K562 (cell line): ENCODE measurements around the gene PPP1CA. TPM values are rescaled to one million over a fixed set of nuclear protein-coding genes. Genes with fewer than 3 reads are reported as not detected.
A peak's percentile ranks its signal among the peaks of the same experiment; 100 is the strongest.

ENCODE experiments used
- ATAC-seq: fragments of 200-7000 bp; cut with Tn5 transposase; 3 replicates; pipeline ENCODE4 v1.9.1; 2020; ENCODE audit warnings: moderate library complexity
- BruUV-seq: library from RNA; stranded (reverse); fragments of 400-500 nt; replicated peaks from 2 replicates; lab custom pipeline; 2021; lab: Mats Ljungman, UMichigan
- CTCF ChIA-PET: fragments of 300-600 bp; formaldehyde crosslinking; extraction: SDS; loops from one replicate; lab custom pipeline; 2021; ENCODE audit warnings: low intra/inter-chr PET ratio; lab: Yijun Ruan, JAX
- POLR2A ChIA-PET: fragments of 300-600, 350-650 bp; sonication (Branson Sonifier 250); formaldehyde crosslinking; extraction: SDS; loops from one replicate; lab custom pipeline; 2021; ENCODE audit warnings: antibody characterized with exemption, inconsistent platforms; lab: Yijun Ruan, JAX
- DNase-seq, 4 experiments: peaks; one replicate each; pipeline versions ENCODE4 v3.0.0 to v3.0.0-alpha.2; 2011 to 2018; ENCODE audit warnings: low spot score in 3 of 4, mixed read lengths in 3 of 4; ENCODE audit errors: extremely low read depth in 1 of 4
- FAIRE-seq: peaks from 2 replicates; lab custom pipeline; 2011; peaks lifted over from hg19 to GRCh38; lab: Jason Lieb, UNC
- H2AFZ ChIP-seq: 2 replicates; pipeline ENCODE4 v1.6.0; 2011; ENCODE audit warnings: low read depth, low read length, control low read depth, inconsistent platforms
- H3K27ac ChIP-seq: fragments of 200-600 bp; 3 replicates; pipeline ENCODE4 v1.8.0; 2011; ENCODE audit warnings: low read depth, mild to moderate bottlenecking, control low read depth, inconsistent platforms, low read length, moderate library complexity, mixed read lengths; ENCODE audit errors: extremely low read depth
- H3K27me3 ChIP-seq, 2 experiments: fragments of 300-600 bp in 1 of 2; 2 replicates in 1 of 2; 3 replicates in 1 of 2; pipeline versions ENCODE4 v1.6.0 to v1.8.0; 2011; ENCODE audit warnings: inconsistent platforms in 2 of 2, low read length in 2 of 2, mild to moderate bottlenecking in 1 of 2, mixed read lengths in 1 of 2, moderate library complexity in 1 of 2; ENCODE audit not compliant: control insufficient read depth in 2 of 2, insufficient read depth in 2 of 2
- H3K36me3 ChIP-seq: fragments of 300-600 bp; 3 replicates; pipeline ENCODE4 v1.8.0; 2011; ENCODE audit warnings: mild to moderate bottlenecking, low read length, inconsistent platforms; ENCODE audit not compliant: control insufficient read depth, insufficient read depth
- H3K4me1 ChIP-seq, 2 experiments: fragments of 200-600 bp in 1 of 2; replicated peaks in 1 of 2; 2 replicates in 1 of 2; 3 replicates in 1 of 2; pipeline versions ENCODE4 v1.5.1 to v1.8.0; 2011; ENCODE audit warnings: inconsistent platforms in 2 of 2, low read length in 2 of 2, mild to moderate bottlenecking in 1 of 2, mixed read lengths in 1 of 2, moderate library complexity in 1 of 2; ENCODE audit not compliant: control insufficient read depth in 2 of 2, insufficient read depth in 2 of 2
- H3K4me2 ChIP-seq: 2 replicates; pipeline ENCODE4 v1.6.1; 2011; ENCODE audit warnings: low read length, control low read depth, inconsistent platforms, mixed read lengths; ENCODE audit not compliant: insufficient read depth
- H3K4me3 ChIP-seq: fragments of 200-600 bp; sonication (generic), shearing (Covaris generic); 2 replicates; pipeline ENCODE4 v1.5.1; 2016; ENCODE audit warnings: control low read depth, inconsistent platforms
- H3K79me2 ChIP-seq: fragments of 200-600 bp; 3 replicates; pipeline ENCODE4 v1.8.0; 2011; ENCODE audit warnings: low read length, inconsistent platforms; ENCODE audit not compliant: control insufficient read depth, insufficient read depth
- H3K9ac ChIP-seq, 2 experiments: 2 replicates each; pipeline versions ENCODE4 v1.6.0 to v1.6.1; 2011; ENCODE audit warnings: low read depth in 2 of 2, low read length in 2 of 2, control low read depth in 1 of 2, inconsistent platforms in 1 of 2, mild to moderate bottlenecking in 1 of 2, mixed read lengths in 1 of 2; ENCODE audit not compliant: insufficient read depth in 1 of 2
- H3K9me1 ChIP-seq: one replicate; pipeline ENCODE4 v1.6.0; 2011; ENCODE audit warnings: inconsistent platforms, mild to moderate bottlenecking, low read length, moderate library complexity; ENCODE audit not compliant: control insufficient read depth, insufficient read depth
- H3K9me3 ChIP-seq: replicated peaks from 2 replicates; pipeline ENCODE4 v1.5.1; 2011; ENCODE audit warnings: low read depth, low read length, inconsistent platforms; ENCODE audit not compliant: control insufficient read depth, insufficient read depth
- H4K20me1 ChIP-seq: replicated peaks from 2 replicates; pipeline ENCODE4 v1.6.1; 2011; ENCODE audit warnings: low read length, inconsistent platforms, mixed read lengths; ENCODE audit not compliant: control insufficient read depth, insufficient read depth
- HMG20B ChIP-seq: fragments of 250-450 bp; sonication (Bioruptor Pico); IDR thresholded peaks from 2 replicates; pipeline ENCODE4 v1.5.0; 2021; ENCODE audit warnings: mild to moderate bottlenecking
- HOMEZ ChIP-seq: fragments of 250-450 bp; sonication (Bioruptor Pico); IDR thresholded peaks from 2 replicates; pipeline ENCODE4 v1.4.0; 2020; ENCODE audit warnings: mild to moderate bottlenecking, moderate library complexity
- LCOR ChIP-seq: sonication (generic); formaldehyde crosslinking; IDR thresholded peaks from 2 replicates; pipeline ENCODE4 v1.8.0; 2022; ENCODE audit warnings: mild to moderate bottlenecking, missing genetic modification reagents
- MCM3 ChIP-seq: fragments of 450-650 bp; IDR thresholded peaks from 2 replicates; pipeline ENCODE4 v1.6.1; 2016
- MITF ChIP-seq: IDR thresholded peaks from 2 replicates; pipeline ENCODE4 v1.6.1; 2014; ENCODE audit warnings: antibody characterized with exemption
- NEUROD1 ChIP-seq: fragments of 150-350 bp; IDR thresholded peaks from 2 replicates; pipeline ENCODE4 v1.6.1; 2014; ENCODE audit warnings: borderline replicate concordance, low read length, low read depth; ENCODE audit not compliant: partially characterized antibody
- NFIC ChIP-seq: fragments of 450-650 bp; IDR thresholded peaks from 2 replicates; pipeline ENCODE4 v1.6.1; 2017; ENCODE audit warnings: mild to moderate bottlenecking, inconsistent platforms
- PREB ChIP-seq: sonication (generic); formaldehyde crosslinking; IDR thresholded peaks from 2 replicates; pipeline ENCODE4 v1.8.1; 2023; ENCODE audit warnings: mild to moderate bottlenecking, missing genetic modification reagents
- TCF7 ChIP-seq: sonication (generic); IDR thresholded peaks from 2 replicates; pipeline ENCODE4 v1.6.1; 2016; ENCODE audit warnings: antibody characterized with exemption, borderline replicate concordance
- ZNF184 ChIP-seq: sonication (generic); formaldehyde crosslinking; IDR thresholded peaks from 2 replicates; pipeline ENCODE4 v1.5.0; 2020; ENCODE audit warnings: missing genetic modification reagents
- WGBS: fragments of 100-300 bp; shearing (Covaris generic); methylation state at CpG from one replicate; pipeline ENCODE4 v1.1.6; 2016; ENCODE audit warnings: low coverage, mixed read lengths; ENCODE audit not compliant: insufficient coverage; ENCODE audit errors: missing lambda C conversion rate; 5-methylcytosine and 5-hydroxymethylcytosine counted together
- in situ Hi-C: fragments of 300-500 bp; cut with MboI; formaldehyde crosslinking; loops from 4 replicates; pipeline ENCODE4 v1.15.0; 2018; ENCODE audit warnings: inconsistent platforms, mixed read lengths
- intact Hi-C: fragments of 100-400 bp; cut with micrococcal nuclease; formaldehyde crosslinking; loops from 2 replicates; pipeline ENCODE4 v1.14.2; 2022
- polyA plus RNA-seq, 8 experiments: library from polyadenylated mRNA; depleted of rRNA in 4 of 8; stranded (reverse) in 5 of 8; unstranded in 3 of 8; fragments of >200 nt; fragmentation: Nextera tagmentation in 2 of 8; fragmentation: Illumina TruSeq in 1 of 8; extraction: Ambion mirVana in 2 of 8; extraction: Trizol in 1 of 8; gene quantifications; 2 replicates each; pipeline versions ENCODE4 v1.2.1 to v1.2.3, GENCODE V29; 2011 to 2014; ENCODE audit warnings: inconsistent platforms in 1 of 8, missing spikeins in 1 of 8
- total RNA-seq, 7 experiments: library from RNA; depleted of rRNA in 6 of 7; stranded (reverse); fragments of >200 nt in 6 of 7; fragmentation: Illumina TruSeq in 2 of 7; extraction: Trizol in 2 of 7; gene quantifications; 2 replicates each; pipeline versions ENCODE4 v1.2.1 to v1.2.3, GENCODE V29; 2011 to 2021; ENCODE audit warnings: low replicate concordance in 1 of 7

The PPP1CA gene
- total and polyA plus RNA-seq, 9 of the 15 experiments (the other 6 are each of a cell fraction or from before 2014, with no cell fraction given) = 18.2 to 242 (median 188) TPM

- H3K9ac ChIP-seq = peak overlapping the region; percentile 91 to 97; a peak in 2 of 4 replicates
- peak overlapping the region; percentile 93 for H3K4me2 ChIP-seq
- H3K4me3 ChIP-seq = peak overlapping the region; percentile 83; the same call in 1 of the 2 replicates
- intact Hi-C loops = loop anchor here (5.0 kb wide), 1 partner anchor 78 kb away; the partner anchor contains the start of genes CDK2AP2 and PITPNM1
- H3K27ac ChIP-seq = no peak overlapping the region
- no peaks in the 10 kb centered on the region for H3K27me3 ChIP-seq
- no peak overlapping the region for H2AFZ ChIP-seq
- H3K79me2 ChIP-seq = peaks cover 25% of the 10 kb centered on the region
- no peak for FAIRE-seq
- peaks cover 9 to 43% of the 10 kb centered on the region in 2 experiments; a peak in 4 of 5 replicates for H3K4me1 ChIP-seq
- BruUV-seq = no TSS peak
- ChIA-PET POLR2A (interaction anchor here (3.6 kb wide), 1 partner anchor 8 kb away, joined by 21 read pairs; the partner anchor contains the start of gene PTPRCAP), CTCF (interaction anchor here (1.6 kb wide), 1 partner anchor 29 kb away, joined by 3 read pairs; no protein-coding TSS in a partner anchor)
- no peaks in the 10 kb centered on the region for H3K9me3 ChIP-seq
- in situ Hi-C loops = no loop called here
- H3K36me3 ChIP-seq = peaks cover 55% of the 10 kb centered on the region; the same call in 2 of the 3 replicates
- H4K20me1 ChIP-seq = no peaks in the 10 kb centered on the region
- H3K9me1 ChIP-seq = peaks cover 4% of the 10 kb centered on the region
- no peak for ATAC-seq
- no peak for DNase-seq
- WGBS = 68% methylated on average over 11 of the region's 11 CpGs
- TF ChIP-seq NFIC (peak; percentile 81), MCM3 (no peak)
These were observed 28.1 kb upstream of the PPP1CA start for GRCh38 chr11:67429722-67430121.

GRCh38 chr11:67429038-67429668, 27.5 kb upstream of the PPP1CA start:
- Histone ChIP-seq H4K20me1 (no peaks in the 10 kb centered on the region), H3K27ac (peak overlapping the region; percentile 78), H3K9ac (peak overlapping the region; percentile 91 to 97), H3K27me3 (no peaks in the 10 kb centered on the region), H3K9me1 (peaks cover 4% of the 10 kb centered on the region), H3K36me3 (peaks cover 49% of the 10 kb centered on the region; the same call in 2 of the 3 replicates), H3K4me3 (peak overlapping the region; percentile 83), H2AFZ (0 out of 2 replicates have a peak overlapping the region, but pooled peaks have one; percentile 93), H3K4me1 (peaks cover 9 to 43% of the 10 kb centered on the region in 2 experiments; a peak in 4 of 5 replicates), H3K79me2 (peaks cover 25% of the 10 kb centered on the region), H3K9me3 (no peaks in the 10 kb centered on the region), H3K4me2 (peak overlapping the region; percentile 93)
- ATAC-seq = peak; percentile 9; the same call in 1 of the 3 replicates
- BruUV-seq = TSS peak; percentile 62
- intact Hi-C loops (loop anchor here (5.0 kb wide), 1 partner anchor 78 kb away; the partner anchor contains the start of genes CDK2AP2 and PITPNM1), in situ Hi-C loops (no loop called here)
- CTCF ChIA-PET = interaction anchor here (1.6 kb wide), 1 partner anchor 28 kb away, joined by 3 read pairs; no protein-coding TSS in a partner anchor
- POLR2A ChIA-PET = interaction anchor here (0.6 to 3.6 kb wide), 4 partner anchors 9 to 65 kb away, joined by 3 to 21 read pairs (median 4); partner anchors contain the start of gene PTPRCAP
- no peak for FAIRE-seq
- 19% methylated on average over 12 of the region's 12 CpGs for WGBS
- DNase-seq = peak in 2 of 4 experiments; percentile 40 to 42
- TF ChIP-seq ZNF184 (CRISPR knock-in tag) (no peak), HMG20B (CRISPR knock-in tag) (no peak), LCOR (CRISPR knock-in tag) (no peak), HOMEZ (CRISPR knock-in tag) (no peak), TCF7 (no peak), PREB (no peak), MITF (no peak), NEUROD1 (no peak)
